Esophagus squamous epithelium (tissue), 5 donors: ENCODE data around the gene RRP15. TPM values are rescaled to one million over a fixed set of nuclear protein-coding genes. Genes with fewer than 3 reads are reported as not detected.

Source experiments
- DNase-seq: peaks from one replicate; lab custom pipeline; 2025; lab: John Stamatoyannopoulos, UW
- H3K27ac ChIP-seq, 4 donors: fragments of 200-600 bp; sonication (generic); one replicate each; pipeline ENCODE4 v1.5.1; 2016 to 2019; ENCODE audit warnings: mild to moderate bottlenecking in 1 of 4
- H3K27me3 ChIP-seq, 4 donors: fragments of 200-600 bp; sonication (generic); 1 replicate in 3 of 4; 2 replicates in 1 of 4; pipeline versions ENCODE4 v1.5.1 to v1.6.0; 2017 to 2021; ENCODE audit warnings: antibody characterized with exemption in 1 of 4
- H3K36me3 ChIP-seq, 3 donors: fragments of 200-600 bp; sonication (generic); one replicate each; pipeline ENCODE4 v1.5.1; 2016 to 2019
- H3K4me1 ChIP-seq, 3 donors: fragments of 200-600 bp; sonication (generic); one replicate each; pipeline ENCODE4 v1.5.1; 2017 to 2019
- H3K4me3 ChIP-seq, 4 donors: fragments of 200-600 bp; sonication (generic); 1 replicate in 3 of 4; 2 replicates in 1 of 4; pipeline ENCODE4 v1.5.1; 2016 to 2019; ENCODE audit warnings: mild to moderate bottlenecking in 2 of 4, moderate library complexity in 1 of 4
- H3K9me3 ChIP-seq, 3 donors: fragments of 200-600 bp; sonication (generic); one replicate each; pipeline ENCODE4 v1.5.1; 2016 to 2019
- CTCF ChIP-seq, 6 experiments: fragments of 450-650 bp in 4 of 6; fragments of 200-600 bp in 2 of 6; sonication (generic) in 2 of 6; IDR thresholded peaks; one replicate each; pipeline ENCODE4 v1.5.1; 2016 to 2019; ENCODE audit warnings: antibody characterized with exemption in 6 of 6, mild to moderate bottlenecking in 4 of 6, moderate library complexity in 4 of 6
- POLR2A ChIP-seq, 4 donors: fragments of 450-650 bp; IDR thresholded peaks; one replicate each; pipeline ENCODE4 v1.6.1; 2017; ENCODE audit warnings: antibody characterized with exemption in 4 of 4, mild to moderate bottlenecking in 4 of 4, moderate library complexity in 3 of 4
- WGBS, 2 donors: methylation state at CpG; one replicate each; pipeline ENCODE4 v1.1.5; 2018; 5-methylcytosine and 5-hydroxymethylcytosine counted together
- intact Hi-C: fragments of 100-400 bp; cut with DNase I; formaldehyde crosslinking; loops from one replicate; pipeline ENCODE4 v1.15.0; 2022
- total RNA-seq, 4 donors: library from RNA; depleted of rRNA; stranded (reverse); fragments of >200 nt; gene quantifications; one replicate each; pipeline ENCODE4 v1.1.0, GENCODE V29; 2016
- donor health status: DM: yes; HTN: yes; CAD: no.

The RRP15 gene
- total RNA-seq, 4 donors from 2014 or later, result 4.6 to 9.3 (median 8.4) TPM

GRCh38 chr1:218323568-218324225 is 38.6 kb downstream of the RRP15 start:
- H3K4me3 ChIP-seq, result no peak overlapping the region
- H3K27me3 ChIP-seq, result no peaks in the 10 kb centered on the region
- H3K4me1 ChIP-seq, result no peaks in the 10 kb centered on the region
- H3K36me3 ChIP-seq, result peaks cover 5 to 34% (median 7%) of the 10 kb centered on the region in 3 donors
- DNase-seq, result no peak
- TF ChIP-seq POLR2A (IDR thresholded peaks at IDR 0.05), result no peak
- TF ChIP-seq CTCF (IDR thresholded peaks at IDR 0.05), result no peak
- H3K9me3 ChIP-seq, result no peaks in the 10 kb centered on the region
- WGBS, 2 donors, result 95% methylated on average over 8 of the region's 21 CpGs; no CpG with 5 or more reads in 1 of the 2 donors
- intact Hi-C loops, result no loop called here
- H3K27ac ChIP-seq, result no peak overlapping the region

GRCh38 chr1:218324226-218324580 is 39.1 kb downstream of the RRP15 start:
- no peaks in the 10 kb centered on the region for H3K9me3 ChIP-seq
- intact Hi-C loops, result no loop called here
- 98 to 99% methylated on average over 8 to 10 of the region's 20 CpGs for WGBS, 2 donors
- H3K27me3 ChIP-seq, result no peaks in the 10 kb centered on the region
- no peak overlapping the region for H3K27ac ChIP-seq
- H3K4me3 ChIP-seq, result no peak overlapping the region
- TF ChIP-seq CTCF (IDR thresholded peaks at IDR 0.05), result no peak
- H3K4me1 ChIP-seq, result no peaks in the 10 kb centered on the region
- peaks cover 5 to 31% (median 7%) of the 10 kb centered on the region in 3 donors for H3K36me3 ChIP-seq
- DNase-seq, result no peak

- no peaks in the 10 kb centered on the region for H3K27me3 ChIP-seq
- H3K27ac ChIP-seq, result no peak overlapping the region
- no peaks in the 10 kb centered on the region for H3K9me3 ChIP-seq
- peaks cover 0 to 27% (median 2%) of the 10 kb centered on the region in 3 donors for H3K36me3 ChIP-seq
- 83 to 90% methylated on average over 3 of the region's 3 CpGs for WGBS, 2 donors
- no peak for TF ChIP-seq CTCF (IDR thresholded peaks at IDR 0.05)
- no peak for TF ChIP-seq POLR2A (IDR thresholded peaks at IDR 0.05)
- H3K4me1 ChIP-seq, result no peaks in the 10 kb centered on the region
- no peak for DNase-seq
- no peak overlapping the region for H3K4me3 ChIP-seq
- intact Hi-C loops, result no loop called here
Observed at GRCh38 chr1:218328769-218329168, 43.7 kb downstream of the RRP15 start.

- intact Hi-C loops, result loop anchor here (10.0 kb wide), 1 partner anchor 665 kb away; no protein-coding TSS in a partner anchor
- 23 to 24% methylated on average over 4 of the region's 4 CpGs for WGBS, 2 donors
- DNase-seq, result no peak
Observed at GRCh38 chr1:218330043-218330623, 45.0 kb downstream of the RRP15 start.

More at GRCh38 chr1:218330043-218330623, 45.0 kb downstream of the RRP15 start:
- Histone ChIP-seq H3K4me1 (no peaks in the 10 kb centered on the region), H3K4me3 (no peak overlapping the region), H3K9me3 (no peaks in the 10 kb centered on the region), H3K27me3 (no peaks in the 10 kb centered on the region), H3K27ac (no peak overlapping the region), H3K36me3 (peaks cover 0 to 16% (median 0%) of the 10 kb centered on the region in 3 donors)
- TF ChIP-seq CTCF (IDR thresholded peaks at IDR 0.05) (peak; percentile 13 to 79 (median 62)), POLR2A (IDR thresholded peaks at IDR 0.05) (no peak)
